HepG2 (cell line): ENCODE results near the gene NGEF. TPM values are rescaled to one million over a fixed set of nuclear protein-coding genes. Genes with fewer than 3 reads are reported as not detected.
A peak's percentile ranks its signal among the peaks of the same experiment; 100 is the strongest.

Source experiments
- FLYWCH1 ChIP-seq: sonication (generic); formaldehyde crosslinking; IDR thresholded peaks from 2 replicates; pipeline ENCODE4 v1.8.1; 2023; ENCODE audit warnings: mild to moderate bottlenecking, missing genetic modification reagents
- JARID2 ChIP-seq: sonication (generic); formaldehyde crosslinking; IDR thresholded peaks from 2 replicates; pipeline ENCODE4 v1.8.1; 2023; ENCODE audit warnings: missing genetic modification reagents, inconsistent platforms; ENCODE audit not compliant: insufficient replicate concordance
- KDM4B ChIP-seq: sonication (generic); formaldehyde crosslinking; IDR thresholded peaks from 2 replicates; pipeline ENCODE4 v1.4.0; 2020; ENCODE audit warnings: missing genetic modification reagents
- KMT2A ChIP-seq: sonication (generic); formaldehyde crosslinking; IDR thresholded peaks from 2 replicates; pipeline ENCODE4 v1.4.0; 2020; ENCODE audit warnings: missing genetic modification reagents
- MZF1 ChIP-seq: sonication (generic); formaldehyde crosslinking; IDR thresholded peaks from 2 replicates; pipeline ENCODE4 v1.8.1; 2023; ENCODE audit warnings: mild to moderate bottlenecking, missing genetic modification reagents, borderline replicate concordance
- RBAK ChIP-seq: sonication (generic); formaldehyde crosslinking; IDR thresholded peaks from 2 replicates; pipeline ENCODE4 v1.5.1; 2020; ENCODE audit warnings: mild to moderate bottlenecking, missing genetic modification reagents
- RFX5 ChIP-seq: IDR thresholded peaks from 2 replicates; pipeline ENCODE4 v1.6.1; 2011; ENCODE audit warnings: low read depth, low read length, improper control_type of control experiment
- SIN3B ChIP-seq: fragments of 150-350 bp; IDR thresholded peaks from 2 replicates; pipeline ENCODE4 v1.6.1; 2014; ENCODE audit warnings: low read length
- SOX6 ChIP-seq, 2 experiments: fragments of 450-650 bp in 1 of 2; sonication (generic) in 1 of 2; formaldehyde crosslinking in 1 of 2; IDR thresholded peaks; 2 replicates each; pipeline versions ENCODE4 v1.4.0 to v1.6.1; 2017 to 2020; ENCODE audit warnings: antibody characterized with exemption in 1 of 2, mild to moderate bottlenecking in 1 of 2, missing genetic modification reagents in 1 of 2
- SRSF4 ChIP-seq: fragments of 200-400 bp; formaldehyde crosslinking; IDR thresholded peaks from one replicate; pipeline ENCODE4 v1.6.1; 2018; ENCODE audit warnings: mild to moderate bottlenecking, low read depth, low read length, moderate library complexity; ENCODE audit not compliant: poor library complexity, severe bottlenecking
- TP53 ChIP-seq: sonication (generic); formaldehyde crosslinking; conservative IDR thresholded peaks from 2 replicates; pipeline ENCODE4 v1.4.0; 2020; ENCODE audit warnings: missing genetic modification reagents
- ZFX ChIP-seq: sonication (generic); formaldehyde crosslinking; IDR thresholded peaks from 2 replicates; pipeline ENCODE4 v1.4.0; 2020; ENCODE audit warnings: mild to moderate bottlenecking, low read depth, missing genetic modification reagents, moderate library complexity
- ZNF225 ChIP-seq: sonication (generic); formaldehyde crosslinking; IDR thresholded peaks from 2 replicates; pipeline ENCODE4 v1.4.0; 2020; ENCODE audit warnings: mild to moderate bottlenecking, missing genetic modification reagents
- ZNF260 ChIP-seq: sonication (generic); formaldehyde crosslinking; IDR thresholded peaks from 2 replicates; pipeline ENCODE4 v1.4.0; 2020; ENCODE audit warnings: missing genetic modification reagents, low read depth, mild to moderate bottlenecking, borderline replicate concordance
- ZNF263 ChIP-seq: sonication (generic); formaldehyde crosslinking; IDR thresholded peaks from 2 replicates; pipeline ENCODE4 v1.4.0; 2020; ENCODE audit warnings: missing genetic modification reagents
- ZNF367 ChIP-seq: sonication (generic); formaldehyde crosslinking; IDR thresholded peaks from 2 replicates; pipeline ENCODE4 v1.4.0; 2020; ENCODE audit warnings: missing genetic modification reagents, borderline replicate concordance
- ZNF431 ChIP-seq: sonication (generic); formaldehyde crosslinking; IDR thresholded peaks from 2 replicates; pipeline ENCODE4 v1.9.0; 2022; ENCODE audit warnings: missing genetic modification reagents, low read depth, mild to moderate bottlenecking, borderline replicate concordance
- ZNF432 ChIP-seq: sonication (generic); formaldehyde crosslinking; IDR thresholded peaks from 2 replicates; pipeline ENCODE4 v1.5.0; 2020; ENCODE audit warnings: missing genetic modification reagents, mild to moderate bottlenecking, borderline replicate concordance
- ZNF484 ChIP-seq: sonication (generic); formaldehyde crosslinking; IDR thresholded peaks from 2 replicates; pipeline ENCODE4 v1.5.1; 2020; ENCODE audit warnings: mild to moderate bottlenecking, low read depth, missing genetic modification reagents, borderline replicate concordance
- ZNF589 ChIP-seq: sonication (generic); formaldehyde crosslinking; conservative IDR thresholded peaks from 2 replicates; pipeline ENCODE4 v1.8.0; 2022; ENCODE audit warnings: mild to moderate bottlenecking, moderate library complexity, missing genetic modification reagents
- ZNF7 ChIP-seq: IDR thresholded peaks from 2 replicates; pipeline ENCODE4 v1.6.1; 2016; ENCODE audit warnings: missing biosample characterization, missing genetic modification reagents
- ZNF773 ChIP-seq: sonication (generic); formaldehyde crosslinking; IDR thresholded peaks from 2 replicates; pipeline ENCODE4 v1.4.0; 2020; ENCODE audit warnings: missing genetic modification reagents, borderline replicate concordance
- polyA plus RNA-seq, 8 experiments: library from polyadenylated mRNA; depleted of rRNA in 3 of 8; stranded (reverse) in 7 of 8; unstranded in 1 of 8; fragments of >200 nt; fragmentation: Illumina TruSeq in 4 of 8; extraction: Trizol in 4 of 8; gene quantifications; 2 replicates each; pipeline versions ENCODE4 v1.2.1 to v1.2.3, GENCODE V29; 2011 to 2016; ENCODE audit warnings: low read depth in 4 of 8, missing spikeins in 1 of 8, mixed read lengths in 1 of 8; ENCODE audit not compliant: insufficient read depth in 1 of 8
- total RNA-seq, 5 experiments: library from RNA; depleted of rRNA; stranded (reverse); fragments of >200 nt; fragmentation: Illumina TruSeq; extraction: Trizol; gene quantifications; 2 replicates each; pipeline ENCODE4 v1.2.3, GENCODE V29; 2016; ENCODE audit warnings: low read depth in 1 of 5
- TF ChIP-seq, protein P1 (sequence below): sonication (generic); formaldehyde crosslinking; IDR thresholded peaks from 2 replicates; pipeline ENCODE4 v1.9.0; 2021; ENCODE audit warnings: missing genetic modification reagents, mild to moderate bottlenecking, borderline replicate concordance
- TF ChIP-seq, protein P2 (sequence below): sonication (generic); formaldehyde crosslinking; IDR thresholded peaks from 2 replicates; pipeline ENCODE4 v1.5.0; 2020; ENCODE audit warnings: mild to moderate bottlenecking, missing genetic modification reagents
- TF ChIP-seq, protein P3 (sequence below): sonication (generic); formaldehyde crosslinking; IDR thresholded peaks from 2 replicates; pipeline ENCODE4 v1.4.0; 2020; ENCODE audit warnings: missing genetic modification reagents
- TF ChIP-seq, protein P4 (sequence below): sonication (generic); formaldehyde crosslinking; IDR thresholded peaks from 2 replicates; pipeline ENCODE4 v1.5.1; 2020; ENCODE audit warnings: missing genetic modification reagents, mild to moderate bottlenecking, borderline replicate concordance

The NGEF gene
- total and polyA plus RNA-seq, 2 of the 13 experiments (the other 11 are each of a cell fraction or from before 2014, with no cell fraction given), result 14.4 to 36.9 TPM

DNA sequence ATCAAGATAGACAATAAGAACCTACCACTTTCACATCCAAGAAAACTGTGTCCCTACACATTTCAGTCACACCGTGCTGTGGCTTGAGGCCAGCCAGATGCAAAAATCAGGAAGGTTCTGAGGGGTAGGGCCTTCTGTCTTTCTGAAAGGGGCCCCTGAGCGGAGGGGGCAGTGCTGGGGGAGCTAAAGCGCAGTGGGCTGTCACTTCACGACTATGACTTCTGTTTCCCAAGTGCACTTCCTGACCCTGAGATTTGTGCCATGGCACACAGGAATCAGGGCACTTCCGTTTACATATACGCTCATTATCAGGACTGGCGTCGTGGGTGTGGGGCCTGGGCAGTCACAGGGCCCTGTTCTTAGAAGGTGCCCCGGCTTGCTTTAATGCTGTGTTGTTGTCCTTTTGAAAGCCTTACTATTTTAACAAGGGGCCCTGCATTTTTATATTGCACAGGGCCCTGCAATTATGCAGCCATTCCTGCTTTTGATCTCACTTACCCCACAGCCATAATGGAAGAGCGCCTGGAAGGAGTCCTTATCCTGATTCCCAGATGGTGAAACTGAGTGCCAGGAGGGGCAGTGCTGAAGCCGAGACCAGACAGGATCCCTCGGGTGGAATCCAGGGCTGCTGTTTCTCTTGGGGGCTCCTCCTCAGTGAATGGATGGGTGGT, 620 bp downstream of the NGEF start (continued):
- TF ChIP-seq, protein P1, sequence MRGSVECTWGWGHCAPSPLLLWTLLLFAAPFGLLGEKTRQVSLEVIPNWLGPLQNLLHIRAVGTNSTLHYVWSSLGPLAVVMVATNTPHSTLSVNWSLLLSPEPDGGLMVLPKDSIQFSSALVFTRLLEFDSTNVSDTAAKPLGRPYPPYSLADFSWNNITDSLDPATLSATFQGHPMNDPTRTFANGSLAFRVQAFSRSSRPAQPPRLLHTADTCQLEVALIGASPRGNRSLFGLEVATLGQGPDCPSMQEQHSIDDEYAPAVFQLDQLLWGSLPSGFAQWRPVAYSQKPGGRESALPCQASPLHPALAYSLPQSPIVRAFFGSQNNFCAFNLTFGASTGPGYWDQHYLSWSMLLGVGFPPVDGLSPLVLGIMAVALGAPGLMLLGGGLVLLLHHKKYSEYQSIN (CRISPR knock-in tag), result no peak
- no peak for TF ChIP-seq RFX5
- TF ChIP-seq ZNF263, result no peak
- no peak for TF ChIP-seq ZNF225 (CRISPR knock-in tag)
- TF ChIP-seq ZNF432 (CRISPR knock-in tag), result no peak
- no peak for TF ChIP-seq ZNF367 (CRISPR knock-in tag)
- no peak for TF ChIP-seq RBAK (CRISPR knock-in tag)
- no peak for TF ChIP-seq MZF1 (CRISPR knock-in tag)
- TF ChIP-seq SOX6 (IDR thresholded peaks at IDR 0.05), result no peak
- no peak; the same call in 1 of the 2 replicates for TF ChIP-seq SOX6 (CRISPR knock-in tag; IDR thresholded peaks at IDR 0.05)
- peak; percentile 12; the same call in 1 of the 2 replicates for TF ChIP-seq ZNF431 (CRISPR knock-in tag)
- TF ChIP-seq FLYWCH1 (CRISPR knock-in tag), result no peak
- 0 out of 2 replicates have a peak, but pooled peaks have one; percentile 27 for TF ChIP-seq ZFX (CRISPR knock-in tag)
- no peak for TF ChIP-seq ZNF773 (CRISPR knock-in tag)
- no peak for TF ChIP-seq ZNF260 (CRISPR knock-in tag)
- no peak for TF ChIP-seq SRSF4
- TF ChIP-seq, protein P2, sequence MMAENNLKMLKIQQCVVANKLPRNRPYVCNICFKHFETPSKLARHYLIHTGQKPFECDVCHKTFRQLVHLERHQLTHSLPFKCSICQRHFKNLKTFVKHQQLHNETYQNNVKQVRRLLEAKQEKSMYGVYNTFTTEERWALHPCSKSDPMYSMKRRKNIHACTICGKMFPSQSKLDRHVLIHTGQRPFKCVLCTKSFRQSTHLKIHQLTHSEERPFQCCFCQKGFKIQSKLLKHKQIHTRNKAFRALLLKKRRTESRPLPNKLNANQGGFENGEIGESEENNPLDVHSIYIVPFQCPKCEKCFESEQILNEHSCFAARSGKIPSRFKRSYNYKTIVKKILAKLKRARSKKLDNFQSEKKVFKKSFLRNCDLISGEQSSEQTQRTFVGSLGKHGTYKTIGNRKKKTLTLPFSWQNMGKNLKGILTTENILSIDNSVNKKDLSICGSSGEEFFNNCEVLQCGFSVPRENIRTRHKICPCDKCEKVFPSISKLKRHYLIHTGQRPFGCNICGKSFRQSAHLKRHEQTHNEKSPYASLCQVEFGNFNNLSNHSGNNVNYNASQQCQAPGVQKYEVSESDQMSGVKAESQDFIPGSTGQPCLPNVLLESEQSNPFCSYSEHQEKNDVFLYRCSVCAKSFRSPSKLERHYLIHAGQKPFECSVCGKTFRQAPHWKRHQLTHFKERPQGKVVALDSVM (CRISPR knock-in tag), result no peak
- TF ChIP-seq, protein P3, sequence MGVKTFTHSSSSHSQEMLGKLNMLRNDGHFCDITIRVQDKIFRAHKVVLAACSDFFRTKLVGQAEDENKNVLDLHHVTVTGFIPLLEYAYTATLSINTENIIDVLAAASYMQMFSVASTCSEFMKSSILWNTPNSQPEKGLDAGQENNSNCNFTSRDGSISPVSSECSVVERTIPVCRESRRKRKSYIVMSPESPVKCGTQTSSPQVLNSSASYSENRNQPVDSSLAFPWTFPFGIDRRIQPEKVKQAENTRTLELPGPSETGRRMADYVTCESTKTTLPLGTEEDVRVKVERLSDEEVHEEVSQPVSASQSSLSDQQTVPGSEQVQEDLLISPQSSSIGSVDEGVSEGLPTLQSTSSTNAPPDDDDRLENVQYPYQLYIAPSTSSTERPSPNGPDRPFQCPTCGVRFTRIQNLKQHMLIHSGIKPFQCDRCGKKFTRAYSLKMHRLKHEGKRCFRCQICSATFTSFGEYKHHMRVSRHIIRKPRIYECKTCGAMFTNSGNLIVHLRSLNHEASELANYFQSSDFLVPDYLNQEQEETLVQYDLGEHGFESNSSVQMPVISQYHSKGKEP (CRISPR knock-in tag), result no peak
- TF ChIP-seq TP53 (CRISPR knock-in tag), result no peak
- no peak for TF ChIP-seq KDM4B (CRISPR knock-in tag)
- no peak for TF ChIP-seq ZNF589 (CRISPR knock-in tag)
- TF ChIP-seq ZNF7 (CRISPR knock-in tag), result no peak
- no peak for TF ChIP-seq SIN3B
- TF ChIP-seq ZNF484 (CRISPR knock-in tag), result no peak
- TF ChIP-seq, protein P4, sequence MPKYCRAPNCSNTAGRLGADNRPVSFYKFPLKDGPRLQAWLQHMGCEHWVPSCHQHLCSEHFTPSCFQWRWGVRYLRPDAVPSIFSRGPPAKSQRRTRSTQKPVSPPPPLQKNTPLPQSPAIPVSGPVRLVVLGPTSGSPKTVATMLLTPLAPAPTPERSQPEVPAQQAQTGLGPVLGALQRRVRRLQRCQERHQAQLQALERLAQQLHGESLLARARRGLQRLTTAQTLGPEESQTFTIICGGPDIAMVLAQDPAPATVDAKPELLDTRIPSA, result no peak
- no peak for TF ChIP-seq KMT2A (CRISPR knock-in tag)
- no peak for TF ChIP-seq JARID2 (CRISPR knock-in tag)
